Fibroblast of mammary gland (primary cell): ENCODE measurements around the gene STXBP2.

ENCODE experiments used
- DNase-seq: peaks from one replicate; pipeline ENCODE4 v3.0.0-alpha.2; 2010; ENCODE audit warnings: low read depth
- H3K4me3 ChIP-seq: 2 replicates; pipeline ENCODE4 v1.5.1; 2011; ENCODE audit warnings: low read depth, mild to moderate bottlenecking, low read length, moderate library complexity; ENCODE audit not compliant: control insufficient read depth
- TF ChIP-seq, protein P1 (sequence below): conservative IDR thresholded peaks from 2 replicates; pipeline ENCODE4 v1.5.1; 2011; ENCODE audit warnings: low read depth, low read length, inconsistent platforms; ENCODE audit not compliant: control insufficient read depth, insufficient read depth

STXBP2 gene

DNA sequence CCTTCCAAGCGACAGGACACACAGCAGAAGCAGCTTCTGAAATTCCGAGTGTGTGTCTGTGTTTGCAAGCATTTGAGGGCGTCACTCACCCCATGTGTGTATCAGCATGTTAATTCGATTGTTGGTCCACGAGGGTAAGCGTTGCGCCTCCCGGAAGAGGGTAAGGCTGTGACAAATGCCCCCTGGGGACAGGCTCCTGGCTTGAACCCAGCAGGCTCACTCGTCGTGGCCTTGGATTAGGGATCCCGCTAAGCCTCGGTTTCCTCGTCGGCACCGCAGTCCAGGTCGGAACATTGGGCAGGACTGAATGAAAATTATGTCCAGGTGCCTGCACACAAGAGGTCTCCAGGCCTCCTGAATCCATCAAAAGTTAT lies 606 bp upstream of the STXBP2 start:
- TF ChIP-seq, protein P1, sequence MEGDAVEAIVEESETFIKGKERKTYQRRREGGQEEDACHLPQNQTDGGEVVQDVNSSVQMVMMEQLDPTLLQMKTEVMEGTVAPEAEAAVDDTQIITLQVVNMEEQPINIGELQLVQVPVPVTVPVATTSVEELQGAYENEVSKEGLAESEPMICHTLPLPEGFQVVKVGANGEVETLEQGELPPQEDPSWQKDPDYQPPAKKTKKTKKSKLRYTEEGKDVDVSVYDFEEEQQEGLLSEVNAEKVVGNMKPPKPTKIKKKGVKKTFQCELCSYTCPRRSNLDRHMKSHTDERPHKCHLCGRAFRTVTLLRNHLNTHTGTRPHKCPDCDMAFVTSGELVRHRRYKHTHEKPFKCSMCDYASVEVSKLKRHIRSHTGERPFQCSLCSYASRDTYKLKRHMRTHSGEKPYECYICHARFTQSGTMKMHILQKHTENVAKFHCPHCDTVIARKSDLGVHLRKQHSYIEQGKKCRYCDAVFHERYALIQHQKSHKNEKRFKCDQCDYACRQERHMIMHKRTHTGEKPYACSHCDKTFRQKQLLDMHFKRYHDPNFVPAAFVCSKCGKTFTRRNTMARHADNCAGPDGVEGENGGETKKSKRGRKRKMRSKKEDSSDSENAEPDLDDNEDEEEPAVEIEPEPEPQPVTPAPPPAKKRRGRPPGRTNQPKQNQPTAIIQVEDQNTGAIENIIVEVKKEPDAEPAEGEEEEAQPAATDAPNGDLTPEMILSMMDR, result no peak
- H3K4me3 ChIP-seq, result no peak overlapping the region
- no peak for DNase-seq

DNA sequence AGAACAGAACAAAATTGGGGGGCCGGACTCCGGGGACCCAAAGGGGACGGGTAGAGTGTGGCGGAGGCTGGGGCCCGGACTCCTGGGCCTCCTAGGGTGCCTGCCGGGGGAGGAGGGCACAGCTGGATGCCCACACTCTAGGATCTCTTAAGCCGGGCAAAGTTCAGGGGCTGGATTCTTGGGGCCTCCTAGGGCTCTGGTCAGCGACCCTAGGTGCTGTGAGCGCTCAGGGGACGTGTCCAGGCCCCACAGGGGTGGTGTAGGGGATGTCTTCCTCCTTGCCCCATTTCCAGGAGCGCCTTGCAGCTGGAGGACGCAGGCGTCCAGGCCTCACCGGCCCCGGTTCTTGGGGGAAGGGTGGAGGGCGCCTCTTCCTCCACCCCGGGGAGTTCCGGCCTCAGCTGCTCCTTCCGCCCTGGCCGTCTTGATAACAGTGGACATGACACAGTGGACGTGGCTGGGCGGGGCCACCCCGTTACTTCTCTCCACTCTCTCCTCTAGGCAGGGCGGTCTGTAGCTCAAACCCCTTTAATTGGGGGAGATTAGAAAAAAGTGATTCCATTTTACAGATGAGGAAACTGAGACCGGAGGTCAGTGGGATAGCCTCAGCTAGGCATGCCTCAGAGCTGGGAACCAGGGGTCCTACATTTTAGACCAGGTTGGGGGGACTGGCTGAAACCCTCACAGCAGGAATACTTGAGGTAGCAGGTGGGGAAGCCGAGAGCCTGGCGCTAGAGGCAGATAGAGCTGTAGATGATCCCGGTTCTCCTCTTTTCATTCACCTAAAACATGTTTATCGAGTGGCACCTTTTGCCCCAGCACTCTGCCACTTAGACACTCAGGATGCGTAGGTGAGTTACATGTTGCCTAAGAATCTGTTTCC lies 705 bp downstream of the STXBP2 start:
- TF ChIP-seq, protein P1, result no peak
- no peak for DNase-seq
- H3K4me3 ChIP-seq, result peak overlapping the region; percentile 19

DNA sequence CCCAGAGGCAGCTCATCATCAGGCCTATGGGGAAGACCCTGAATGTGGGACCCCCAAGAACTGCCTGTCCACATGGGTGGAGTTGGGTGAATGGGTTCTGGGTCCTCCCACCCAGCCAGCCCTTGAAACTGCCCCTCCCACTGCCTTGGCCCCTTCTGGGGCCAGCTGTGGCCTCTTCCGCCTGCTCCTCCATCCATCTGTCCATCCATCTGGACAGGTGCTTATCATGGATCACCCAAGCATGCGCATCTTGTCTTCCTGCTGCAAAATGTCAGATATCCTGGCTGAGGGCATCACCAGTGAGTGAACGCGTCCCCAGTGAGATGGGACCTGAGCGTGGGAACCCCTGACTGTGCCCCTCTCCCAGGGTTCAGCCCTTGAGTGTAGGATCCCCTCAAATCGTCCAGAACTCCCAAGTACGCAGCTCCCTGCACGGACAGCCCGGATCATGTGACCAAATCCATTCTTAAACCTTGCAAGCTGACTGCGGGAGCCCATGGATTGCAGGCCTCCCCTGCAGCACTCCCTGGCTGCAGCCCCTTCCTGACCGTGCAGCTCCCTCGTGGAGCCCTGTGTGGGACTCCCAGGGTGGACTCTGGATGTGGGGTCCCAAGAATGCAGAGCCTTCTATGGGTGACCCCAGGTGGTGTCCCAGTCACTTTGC lies 2.0 kb downstream of the STXBP2 start:
- TF ChIP-seq, protein P1, result no peak
- H3K4me3 ChIP-seq, result no peak overlapping the region
- no peak for DNase-seq

DNA sequence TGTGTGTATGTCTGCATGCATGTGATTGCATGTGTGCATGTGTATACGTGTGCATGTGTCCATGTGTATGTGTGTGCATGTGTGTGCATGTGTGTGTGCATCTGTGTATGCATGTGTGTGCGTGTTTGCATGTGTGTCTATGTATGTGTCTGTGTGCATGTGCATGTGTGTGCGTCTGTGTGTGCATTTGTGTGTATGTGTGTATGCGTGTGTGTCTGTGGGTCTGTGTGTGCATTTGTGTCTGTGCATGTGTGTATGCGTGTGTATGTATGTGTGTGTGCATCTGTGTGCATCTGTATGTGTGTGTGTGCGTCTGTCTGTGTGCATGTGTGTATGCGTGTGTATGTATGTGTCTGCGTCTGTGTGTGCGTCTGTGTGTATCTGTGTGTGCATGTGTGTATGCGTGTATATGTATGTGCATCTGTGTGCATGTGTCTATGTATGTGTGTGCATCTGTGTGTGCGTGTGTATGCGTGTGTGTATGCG lies 3.0 kb downstream of the STXBP2 start:
- no peak overlapping the region for H3K4me3 ChIP-seq
- DNase-seq, result no peak
- TF ChIP-seq, protein P1, result no peak

DNA sequence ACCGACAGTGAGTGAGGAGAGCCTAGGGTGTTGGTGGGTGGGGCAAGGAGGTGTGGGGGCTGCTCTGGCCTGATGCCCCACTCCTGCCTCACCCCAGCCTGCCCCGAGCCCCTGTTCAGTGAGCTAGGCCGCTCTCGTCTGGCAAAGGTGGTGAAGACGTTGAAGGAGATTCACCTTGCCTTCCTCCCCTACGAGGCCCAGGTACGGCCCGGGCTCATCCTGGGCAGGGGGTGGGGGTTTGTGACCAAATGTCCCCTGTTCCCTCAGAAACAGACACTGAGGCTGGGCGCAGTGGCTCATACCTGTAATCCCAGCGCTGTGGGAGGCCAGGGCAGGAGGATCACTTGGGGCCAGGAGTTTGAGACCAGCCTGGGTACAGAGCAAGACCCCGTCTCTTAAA lies 3.9 kb downstream of the STXBP2 start:
- H3K4me3 ChIP-seq, result no peak overlapping the region
- DNase-seq, result no peak
- TF ChIP-seq, protein P1, result no peak

DNA sequence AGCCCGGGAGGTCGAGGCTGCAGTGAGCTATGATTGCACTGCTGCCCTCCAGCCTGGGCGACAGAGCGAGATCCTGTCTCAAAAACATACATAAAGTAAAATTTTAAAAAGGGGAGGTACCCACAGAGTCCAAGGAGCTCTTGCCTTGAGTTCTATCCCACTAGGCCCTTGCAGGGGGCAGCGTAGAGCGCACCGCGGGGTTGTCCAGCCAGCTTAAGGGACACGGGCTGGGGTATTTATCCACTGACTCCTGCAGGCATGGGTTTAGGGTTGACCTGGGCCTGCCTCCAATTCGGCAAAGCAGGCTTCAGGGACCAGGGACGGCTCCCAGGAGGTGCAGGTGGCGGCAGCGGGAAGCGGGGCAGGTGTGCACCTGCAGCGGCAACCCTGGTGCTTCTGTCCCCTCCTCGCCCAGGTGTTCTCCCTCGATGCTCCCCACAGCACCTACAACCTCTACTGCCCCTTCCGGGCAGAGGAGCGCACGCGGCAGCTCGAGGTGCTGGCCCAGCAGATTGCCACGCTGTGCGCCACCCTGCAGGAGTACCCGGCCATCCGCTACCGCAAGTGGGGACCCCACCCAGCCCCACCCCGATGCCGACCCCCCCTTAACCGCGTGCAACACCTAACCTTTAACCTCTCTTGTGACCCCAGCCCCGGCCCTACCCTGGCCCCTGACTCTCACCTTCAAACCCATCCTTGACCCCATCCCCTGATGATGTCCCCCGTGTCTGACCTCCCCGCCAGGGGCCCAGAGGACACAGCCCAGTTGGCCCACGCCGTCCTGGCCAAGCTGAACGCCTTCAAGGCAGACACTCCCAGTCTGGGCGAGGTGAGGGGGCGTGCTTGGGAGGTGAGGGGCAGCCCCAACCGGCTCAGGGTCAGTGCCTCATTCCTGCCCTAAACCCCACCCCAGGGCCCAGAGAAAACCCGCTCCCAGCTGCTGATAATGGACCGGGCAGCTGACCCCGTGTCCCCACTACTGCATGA lies 4.7 kb downstream of the STXBP2 start:
- TF ChIP-seq, protein P1, result no peak
- no peak for DNase-seq
- H3K4me3 ChIP-seq, result no peak overlapping the region
